Smooth muscle cell of the umbilical artery (primary cell): ENCODE results near the gene RNF148. TPM values are rescaled to one million over a fixed set of nuclear protein-coding genes. Genes with fewer than 3 reads are reported as not detected.

Source experiments
- total RNA-seq: library from RNA; depleted of rRNA; stranded (reverse); fragments of >200 nt; gene quantifications from 2 replicates; pipeline ENCODE4 v1.2.3, GENCODE V29; 2014

Gene RNF148
- 0.92 TPM in 1 of 2 replicates, not detected in the other for total RNA-seq

GRCh38 chr7:122702872-122703510 lies at the start of gene RNF148:
TSS of gene RNF148 (minus strand) at chr7:122702922. CDS start at chr7:122702750, 172 bp downstream.

GRCh38 chr7:122699017-122699416 lies 3.7 kb downstream of the RNF148 start, which contains the start of gene RNF133:
TSS of gene RNF133 (minus strand) at chr7:122699117. CDS start at chr7:122698918, 199 bp downstream.

Other genes starting within 250 kb of the RNF148 start
- 0.30 and 0.74 TPM in 2 replicates for gene RNF133, start 3.8 kb downstream of the RNF148 start, total RNA-seq
- 8.6 and 23.5 TPM in 2 replicates for gene CADPS2, start 183.5 kb upstream of the RNF148 start, total RNA-seq